Activated T-cell treated with anti-CD3 and anti-CD28 coated beads for 1 hour (primary cell): Measurements from ENCODE around the gene TRAPPC3L.

Source experiments
- DNase-seq: peaks from one replicate; pipeline ENCODE4 v3.0.0-alpha.2; 2020; ENCODE audit warnings: low read depth

TRAPPC3L gene

DNA sequence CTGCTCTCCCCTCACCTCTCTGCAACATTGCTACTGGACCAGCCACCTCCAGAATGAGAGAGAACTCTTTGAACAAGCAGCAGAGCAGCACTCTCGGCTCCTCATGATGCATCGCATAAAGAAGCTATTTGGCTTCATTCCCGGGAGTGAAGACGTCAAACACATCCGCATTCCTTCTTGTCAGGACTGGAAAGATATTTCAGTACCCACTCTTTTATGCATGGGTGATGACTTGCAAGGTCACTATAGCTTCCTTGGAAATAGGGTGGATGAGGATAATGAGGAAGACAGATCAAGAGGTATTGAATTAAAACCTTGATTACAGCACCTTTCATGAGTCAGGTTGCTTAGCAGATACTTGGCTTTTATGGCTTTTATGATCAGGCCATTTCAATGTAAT is 12.4 kb upstream of the TRAPPC3L start:
- DNase-seq = no peak

DNA sequence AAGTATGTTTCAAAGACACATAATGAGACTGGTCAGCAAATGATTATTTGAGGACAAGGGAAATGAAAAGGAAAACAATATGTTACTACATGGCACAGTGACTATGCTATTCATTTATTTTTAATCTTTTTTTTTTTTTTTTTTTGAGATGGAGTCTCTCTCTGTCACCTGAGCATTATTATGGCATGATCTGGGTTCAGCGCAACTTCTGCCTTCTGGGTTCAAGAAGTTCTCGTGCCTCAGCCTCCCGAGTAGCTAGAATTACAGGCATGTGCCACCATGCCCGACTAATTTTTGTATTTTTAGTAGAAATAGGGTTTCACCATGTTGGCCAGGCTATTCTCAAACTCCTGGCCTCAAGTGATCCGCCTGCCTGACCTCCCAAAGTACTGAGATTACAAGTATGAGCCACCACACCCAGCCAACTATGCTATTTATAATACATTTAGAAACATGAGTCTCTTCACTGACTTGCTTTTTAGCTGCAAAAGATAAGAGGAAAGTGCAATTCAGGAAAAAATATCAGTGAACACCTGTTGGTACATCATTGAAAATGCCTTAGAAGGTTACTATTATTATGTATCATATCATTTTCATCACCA is 11.4 kb upstream of the TRAPPC3L start:
- DNase-seq = no peak

DNA sequence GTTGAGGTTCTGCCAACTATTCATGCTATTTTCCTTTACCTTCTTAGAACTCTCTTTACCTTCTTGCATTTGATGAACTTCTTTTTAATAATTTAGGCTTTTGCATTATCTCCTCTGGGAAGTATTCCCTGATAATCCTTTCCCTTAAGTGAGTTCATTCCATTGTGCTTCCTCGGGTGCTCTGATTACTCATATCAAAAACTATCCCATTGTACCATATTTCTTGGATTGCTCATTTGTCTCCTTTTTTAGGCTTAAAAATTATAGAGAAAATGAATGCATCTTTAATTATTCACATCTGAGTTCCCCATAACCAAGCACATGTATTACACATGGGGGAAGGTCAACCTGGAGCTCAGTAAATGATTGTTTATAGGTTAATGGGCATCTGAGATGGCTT is 10.6 kb upstream of the TRAPPC3L start:
- no peak for DNase-seq

DNA sequence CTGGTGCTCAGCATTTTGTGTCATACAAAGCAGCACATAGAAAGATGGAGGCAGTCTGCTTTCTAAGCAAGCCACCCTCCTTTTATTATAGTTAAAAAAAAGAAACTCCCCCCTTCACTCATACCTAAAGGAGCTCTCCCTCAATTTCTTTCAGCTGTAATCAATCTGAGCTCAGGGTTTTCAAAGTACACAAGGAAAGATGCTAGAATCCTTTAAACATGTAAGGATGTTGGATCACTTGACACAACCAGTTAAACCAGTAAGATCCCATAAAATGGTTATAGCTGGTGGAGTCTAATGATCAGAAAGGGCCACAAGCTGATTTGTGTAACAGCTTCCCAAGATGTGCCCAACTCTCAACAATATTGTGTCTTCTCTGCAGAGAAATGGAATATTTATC is 8.0 kb upstream of the TRAPPC3L start, which contains the start of gene CALHM4:
Gene CALHM4, plus strand, starts transcription at position 301 of the 400 bp plus-strand sequence. Its CDS starts 43 bp downstream, at position 344.
- DNase-seq = no peak

- DNase-seq = no peak
Measured at GRCh38 chr6:116550796-116551195, 5.3 kb upstream of the TRAPPC3L start.

GRCh38 chr6:116547358-116547757 is 1.9 kb upstream of the TRAPPC3L start:
- no peak for DNase-seq

GRCh38 chr6:116543149-116543548 is 2.3 kb downstream of the TRAPPC3L start:
- DNase-seq = no peak

GRCh38 chr6:116542426-116542825 is 3.1 kb downstream of the TRAPPC3L start:
- no peak for DNase-seq

DNA sequence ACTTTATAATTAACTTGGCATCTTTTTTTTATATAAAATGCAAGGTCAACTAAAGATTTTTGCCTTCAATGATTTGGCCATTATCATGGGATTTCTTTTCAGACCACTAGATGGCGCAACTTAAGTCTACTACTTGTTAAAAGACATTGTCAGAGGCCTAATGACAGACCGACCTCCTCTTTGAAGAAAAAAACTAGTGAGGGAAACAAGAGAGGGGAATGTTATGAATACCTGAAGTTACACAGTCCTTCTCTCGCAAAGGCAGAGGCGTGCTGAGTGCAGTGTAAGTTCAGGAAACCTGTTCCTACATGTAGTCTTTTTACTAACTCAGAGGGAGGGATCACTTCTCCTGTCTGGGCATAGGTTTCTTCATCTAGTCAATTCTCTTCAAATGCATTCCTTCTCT is 9.3 kb downstream of the TRAPPC3L start:
- no peak for DNase-seq

DNA sequence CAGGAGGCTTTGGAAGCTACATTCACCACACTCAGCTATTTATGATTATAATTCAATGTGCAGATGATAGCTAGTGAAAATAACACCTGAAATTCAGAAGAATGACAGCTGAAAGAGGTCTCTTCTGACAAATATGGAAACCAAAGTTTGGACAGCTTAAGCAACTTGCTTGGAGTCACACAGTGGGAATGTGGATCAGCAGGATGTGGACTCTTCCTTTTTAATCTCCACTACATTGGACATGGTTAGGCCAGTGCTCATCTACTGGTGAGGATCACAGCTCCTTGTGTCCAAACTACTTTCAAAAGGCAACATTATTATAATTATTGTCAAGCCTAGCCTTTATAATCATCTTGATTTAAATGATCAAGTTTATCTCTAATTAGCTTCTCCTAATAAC is 10.4 kb downstream of the TRAPPC3L start:
- no peak for DNase-seq

- DNase-seq = no peak
Measured at GRCh38 chr6:116533233-116533957, 12.1 kb downstream of the TRAPPC3L start.

GRCh38 chr6:116531675-116532570 is 13.6 kb downstream of the TRAPPC3L start:
- peak; percentile 43 for DNase-seq

- DNase-seq = no peak
Measured at GRCh38 chr6:116530436-116530835, 15.0 kb downstream of the TRAPPC3L start.

GRCh38 chr6:116529466-116530290 is 15.8 kb downstream of the TRAPPC3L start:
- no peak for DNase-seq

- no peak for DNase-seq
Measured at GRCh38 chr6:116528780-116529179, 16.7 kb downstream of the TRAPPC3L start.

GRCh38 chr6:116528133-116528532 is 17.4 kb downstream of the TRAPPC3L start:
- DNase-seq = no peak

- no peak for DNase-seq
Measured at GRCh38 chr6:116524236-116524635, 21.2 kb downstream of the TRAPPC3L start.

DNA sequence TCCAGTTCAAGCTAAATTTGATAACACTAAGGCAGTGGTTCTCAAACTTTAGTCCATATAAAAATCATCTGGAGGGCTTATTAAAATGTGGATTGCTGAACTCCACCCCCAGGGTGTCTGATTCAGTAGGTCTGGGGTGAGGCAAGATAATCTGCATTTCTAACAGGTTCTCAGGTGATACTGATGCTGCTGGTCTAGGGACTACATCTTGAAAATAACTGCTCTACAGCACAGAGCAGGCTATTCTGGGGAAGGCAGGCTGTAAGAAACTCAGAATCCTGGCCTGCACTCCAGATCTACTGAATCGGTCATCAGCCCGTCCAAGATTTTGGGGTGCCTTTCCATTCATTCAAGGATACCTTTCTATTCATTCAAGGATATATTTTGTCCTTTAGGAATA is 22.6 kb downstream of the TRAPPC3L start:
- no peak for DNase-seq

- no peak for DNase-seq
Measured at GRCh38 chr6:116518621-116519368, 26.7 kb downstream of the TRAPPC3L start.

DNA sequence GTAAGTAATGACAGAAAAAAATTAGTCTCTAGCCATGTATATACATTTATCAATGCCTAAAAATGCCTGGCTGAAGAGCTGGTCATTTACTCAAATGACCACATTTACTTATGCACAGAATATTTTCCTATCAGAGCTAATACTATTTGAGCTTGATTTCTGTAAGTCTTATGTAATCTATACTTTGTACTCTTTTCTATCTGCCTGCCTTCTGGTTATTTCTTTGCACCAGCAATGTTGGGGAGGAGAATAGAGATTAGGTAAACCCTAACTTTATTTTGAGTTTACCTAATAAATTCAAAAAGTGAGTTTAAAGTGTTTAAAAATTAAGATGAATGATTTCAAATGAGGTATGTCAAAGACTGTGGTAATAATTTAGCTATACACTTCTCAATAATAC is 30.3 kb downstream of the TRAPPC3L start:
- no peak for DNase-seq

DNA sequence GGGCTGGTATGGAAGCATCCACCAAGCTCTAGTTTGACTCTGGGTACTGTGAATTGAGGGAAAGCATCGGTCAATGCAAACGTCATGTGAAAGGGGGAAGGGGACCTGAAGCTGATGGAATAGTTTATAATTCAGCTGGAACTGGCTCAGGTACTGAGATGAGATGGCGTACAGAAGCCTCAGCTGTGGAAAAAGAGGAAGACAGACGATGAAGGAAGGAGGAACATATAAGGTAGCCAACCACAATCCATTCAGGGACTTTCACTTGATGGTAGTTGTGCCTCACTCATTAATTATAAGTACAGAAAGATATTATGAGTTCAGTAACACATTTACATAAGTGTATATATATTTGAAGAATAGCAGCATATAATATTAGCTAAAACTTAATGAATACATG is 31.4 kb downstream of the TRAPPC3L start:
- DNase-seq = no peak
